Upper lobe of left lung (tissue), 6 donors: Measurements from ENCODE around the gene SLC49A3. TPM values are rescaled to one million over a fixed set of nuclear protein-coding genes. Genes with fewer than 3 reads are reported as not detected.
A peak's percentile ranks its signal among the peaks of the same experiment; 100 is the strongest.

ENCODE experiments used
- ATAC-seq, 2 donors: fragments of 200-7000 bp; cut with Tn5 transposase; one replicate each; pipeline ENCODE4 v1.9.1; 2022; ENCODE audit warnings: mild to moderate bottlenecking in 2 of 2, moderate library complexity in 2 of 2; ENCODE audit not compliant: low FRiP score in 2 of 2
- DNase-seq, 2 donors: peaks; one replicate each; pipeline ENCODE4 v3.0.0-alpha.2; 2019 to 2020
- H3K27ac ChIP-seq, 4 donors: fragments of 200-600 bp; sonication (generic); one replicate each; pipeline ENCODE4 v1.5.1; 2016 to 2019
- H3K27me3 ChIP-seq, 4 donors: fragments of 200-600 bp; sonication (generic); one replicate each; pipeline ENCODE4 v1.5.1; 2017 to 2019
- H3K36me3 ChIP-seq, 4 donors: fragments of 200-600 bp; sonication (generic); one replicate each; pipeline ENCODE4 v1.5.1; 2016 to 2019
- H3K4me1 ChIP-seq, 4 donors: fragments of 200-600 bp; sonication (generic); one replicate each; pipeline ENCODE4 v1.5.1; 2018 to 2019
- H3K4me3 ChIP-seq, 4 donors: fragments of 200-600 bp; sonication (generic); one replicate each; pipeline ENCODE4 v1.5.1; 2017 to 2019; ENCODE audit warnings: mild to moderate bottlenecking in 2 of 4, moderate library complexity in 1 of 4
- H3K9me3 ChIP-seq, 4 donors: fragments of 200-600 bp; sonication (generic); one replicate each; pipeline ENCODE4 v1.5.1; 2018 to 2019
- EP300 ChIP-seq, 4 donors: sonication (generic); formaldehyde crosslinking; IDR thresholded peaks; one replicate each; pipeline ENCODE4 v1.5.1; 2017; ENCODE audit warnings: antibody characterized with exemption in 4 of 4, control low read depth in 2 of 4
- POLR2A ChIP-seq, 4 donors: fragments of 450-650 bp; IDR thresholded peaks; one replicate each; pipeline ENCODE4 v1.5.1; 2016 to 2017; ENCODE audit warnings: antibody characterized with exemption in 4 of 4, mild to moderate bottlenecking in 2 of 4
- POLR2AphosphoS5 ChIP-seq, 2 donors: sonication (generic); formaldehyde crosslinking; IDR thresholded peaks; one replicate each; pipeline ENCODE4 v1.5.1; 2017; ENCODE audit warnings: antibody characterized with exemption in 2 of 2
- WGBS, 2 donors: methylation state at CpG; one replicate each; pipeline ENCODE4 v1.1.5; 2017 to 2018; 5-methylcytosine and 5-hydroxymethylcytosine counted together
- total RNA-seq, 6 donors: library from RNA; depleted of rRNA in 4 of 6; stranded (reverse); fragments of >200 nt in 4 of 6; gene quantifications; one replicate each; pipeline versions ENCODE4 v1.1.0 to v1.2.1, GENCODE V29; 2016 to 2021
- TF ChIP-seq, protein P1 (sequence below), 6 experiments: fragments of 450-650 bp in 4 of 6; fragments of 200-600 bp in 2 of 6; sonication (generic) in 2 of 6; IDR thresholded peaks; one replicate each; pipeline ENCODE4 v1.5.1; 2016 to 2019; ENCODE audit warnings: antibody characterized with exemption in 6 of 6
- donor health status: DM: no; HTN: no; CAD: no; lungs with moderate emphysema.
- donor health status: DM: no; HTN: yes; CAD: no; lungs with severe emphysema.

SLC49A3 gene
- total RNA-seq, 6 donors from 2014 or later, result 12.2 to 65.0 (median 32.3) TPM

DNA sequence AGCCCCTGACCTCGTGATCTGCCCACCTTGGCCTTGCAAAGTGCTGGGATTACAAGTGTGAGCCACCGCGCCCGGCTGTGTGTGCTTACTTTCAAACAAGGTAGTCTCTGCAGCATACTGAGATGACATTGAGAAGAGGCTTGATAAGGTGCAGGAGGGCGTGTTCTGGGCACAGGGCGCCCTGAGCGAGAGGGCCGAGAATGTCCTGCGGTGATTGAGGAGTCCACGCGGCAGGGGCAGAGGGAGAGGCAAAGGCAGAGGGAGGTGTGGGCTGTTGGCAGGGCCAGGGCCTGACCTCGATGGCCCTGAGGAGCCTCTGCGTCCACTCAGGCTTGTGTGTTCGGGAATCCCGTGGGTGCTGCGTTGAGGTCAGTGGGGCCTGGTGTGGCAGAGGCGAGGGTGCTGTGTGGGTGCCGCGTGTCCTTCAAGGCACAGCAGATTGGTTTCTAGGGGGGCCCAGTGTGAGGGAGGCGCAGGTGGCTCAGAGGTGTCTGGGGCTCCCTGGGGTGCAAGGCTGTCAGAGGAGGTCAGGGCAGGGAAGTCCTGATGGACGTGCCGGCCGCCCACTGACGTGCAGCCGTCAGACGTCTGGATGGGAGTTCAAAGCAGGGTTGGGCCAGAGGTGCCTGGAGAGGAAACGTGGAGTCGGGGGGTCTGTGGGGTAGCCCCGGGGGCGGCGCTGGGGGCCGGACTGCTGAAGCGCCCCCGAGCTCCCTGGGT, 28.8 kb upstream of the SLC49A3 start:
- TF ChIP-seq POLR2AphosphoS5 (IDR thresholded peaks at IDR 0.05), result no peak
- TF ChIP-seq POLR2A (IDR thresholded peaks at IDR 0.05), result no peak
- TF ChIP-seq, protein P1, sequence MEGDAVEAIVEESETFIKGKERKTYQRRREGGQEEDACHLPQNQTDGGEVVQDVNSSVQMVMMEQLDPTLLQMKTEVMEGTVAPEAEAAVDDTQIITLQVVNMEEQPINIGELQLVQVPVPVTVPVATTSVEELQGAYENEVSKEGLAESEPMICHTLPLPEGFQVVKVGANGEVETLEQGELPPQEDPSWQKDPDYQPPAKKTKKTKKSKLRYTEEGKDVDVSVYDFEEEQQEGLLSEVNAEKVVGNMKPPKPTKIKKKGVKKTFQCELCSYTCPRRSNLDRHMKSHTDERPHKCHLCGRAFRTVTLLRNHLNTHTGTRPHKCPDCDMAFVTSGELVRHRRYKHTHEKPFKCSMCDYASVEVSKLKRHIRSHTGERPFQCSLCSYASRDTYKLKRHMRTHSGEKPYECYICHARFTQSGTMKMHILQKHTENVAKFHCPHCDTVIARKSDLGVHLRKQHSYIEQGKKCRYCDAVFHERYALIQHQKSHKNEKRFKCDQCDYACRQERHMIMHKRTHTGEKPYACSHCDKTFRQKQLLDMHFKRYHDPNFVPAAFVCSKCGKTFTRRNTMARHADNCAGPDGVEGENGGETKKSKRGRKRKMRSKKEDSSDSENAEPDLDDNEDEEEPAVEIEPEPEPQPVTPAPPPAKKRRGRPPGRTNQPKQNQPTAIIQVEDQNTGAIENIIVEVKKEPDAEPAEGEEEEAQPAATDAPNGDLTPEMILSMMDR (IDR thresholded peaks at IDR 0.05), result no peak
- TF ChIP-seq EP300 (IDR thresholded peaks at IDR 0.05), result no peak
- 85 to 86% methylated on average over 15 to 34 of the region's 34 CpGs for WGBS, 2 donors
- Histone ChIP-seq H3K4me1 (peaks cover 12 to 38% (median 14%) of the 10 kb centered on the region in 4 donors), H3K27ac (no peak overlapping the region), H3K36me3 (peaks cover 0 to 9% (median under 1%) of the 10 kb centered on the region in 4 donors), H3K4me3 (no peak overlapping the region), H3K27me3 (no peaks in the 10 kb centered on the region), H3K9me3 (no peaks in the 10 kb centered on the region)
- DNase-seq (no peak), ATAC-seq (no peak)

DNA sequence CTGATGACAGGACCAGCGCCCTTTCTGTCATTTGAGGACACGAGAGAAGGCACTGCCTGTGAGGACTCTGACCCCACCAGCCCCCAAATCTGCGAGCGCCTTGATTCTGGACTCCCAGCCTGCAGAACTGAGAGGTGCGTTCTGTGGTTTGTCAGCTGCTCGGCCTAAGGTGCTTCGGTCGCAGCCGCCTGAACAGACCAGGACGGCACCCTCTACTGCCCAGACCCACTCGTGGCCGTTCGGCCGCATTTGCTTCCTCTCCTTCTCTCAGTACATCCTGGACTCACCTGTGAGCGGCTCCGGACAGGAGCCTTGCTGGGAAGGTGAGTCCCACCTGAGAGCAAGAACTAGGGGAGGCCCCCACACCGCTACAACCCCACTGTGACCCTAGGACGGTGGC, 25.1 kb upstream of the SLC49A3 start:
- DNase-seq (no peak), ATAC-seq (no peak)
- H3K36me3 ChIP-seq, result peaks cover 0 to 8% (median 0%) of the 10 kb centered on the region in 4 donors

DNA sequence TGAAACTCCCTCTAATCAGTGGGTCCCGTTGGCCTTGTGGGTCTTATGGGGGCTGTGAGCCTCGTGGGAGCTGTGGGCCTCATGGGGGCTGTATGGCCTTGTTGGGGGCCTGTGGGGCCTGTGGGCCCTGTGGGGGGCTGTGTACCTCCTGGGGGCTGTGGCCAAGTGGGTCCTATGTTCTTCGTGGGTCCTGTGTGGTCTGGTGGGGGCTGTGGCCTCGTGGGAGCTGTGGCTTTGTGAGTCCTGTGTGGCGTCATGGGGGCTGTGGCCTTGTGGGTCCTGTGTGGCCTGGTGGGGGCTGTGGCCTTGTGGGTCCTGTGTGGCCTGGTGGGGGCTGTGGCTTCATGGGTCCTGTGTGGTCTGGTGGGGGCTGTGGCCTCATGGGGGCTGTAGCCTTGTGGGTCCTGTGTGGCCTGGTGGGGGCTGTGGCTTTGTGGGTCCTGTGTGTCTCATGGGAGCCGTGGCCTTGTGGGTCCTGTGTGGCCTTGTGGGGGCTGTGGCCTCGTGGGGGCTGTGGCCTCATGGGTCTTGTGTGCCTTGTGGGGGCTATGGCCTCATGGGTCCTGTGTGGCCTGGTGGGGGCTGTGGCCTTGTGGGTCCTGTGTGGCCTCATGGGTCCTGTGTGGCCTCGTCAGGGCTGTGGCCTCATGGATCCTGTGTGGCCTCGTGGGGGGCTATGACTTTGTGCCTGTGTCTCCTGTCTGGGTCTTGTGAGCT, 24.1 kb upstream of the SLC49A3 start:
- no peaks in the 10 kb centered on the region for H3K27me3 ChIP-seq
- TF ChIP-seq POLR2A (IDR thresholded peaks at IDR 0.05), result no peak
- peaks cover 8 to 44% (median 9%) of the 10 kb centered on the region in 4 donors for H3K4me1 ChIP-seq
- ATAC-seq, result peak in 1 of 2 donors; percentile 23
- peaks cover 0 to 8% (median 0%) of the 10 kb centered on the region in 4 donors for H3K36me3 ChIP-seq
- H3K27ac ChIP-seq, result no peak overlapping the region
- WGBS, 2 donors, result 86 to 89% methylated on average over 6 to 9 of the region's 9 CpGs
- H3K4me3 ChIP-seq, result no peak overlapping the region
- peak in 1 of 2 donors; percentile 57 for DNase-seq
- no peaks in the 10 kb centered on the region for H3K9me3 ChIP-seq

More for the DNA sequence above, 25.1 kb upstream of the SLC49A3 start:
- Histone ChIP-seq H3K4me1 (peaks cover 0 to 35% (median 0%) of the 10 kb centered on the region in 4 donors), H3K27me3 (no peaks in the 10 kb centered on the region), H3K9me3 (no peaks in the 10 kb centered on the region), H3K27ac (no peak overlapping the region), H3K4me3 (no peak overlapping the region)
- 89 to 93% methylated on average over 10 to 18 of the region's 18 CpGs for WGBS, 2 donors
- TF ChIP-seq, protein P1 (IDR thresholded peaks at IDR 0.05), result no peak
- no peak for TF ChIP-seq EP300 (IDR thresholded peaks at IDR 0.05)
- no peak for TF ChIP-seq POLR2AphosphoS5 (IDR thresholded peaks at IDR 0.05)
- no peak for TF ChIP-seq POLR2A (IDR thresholded peaks at IDR 0.05)

GRCh38 chr4:712093-712492, 23.1 kb upstream of the SLC49A3 start:
- Histone ChIP-seq H3K36me3 (peaks cover 0 to 8% (median 0%) of the 10 kb centered on the region in 4 donors), H3K9me3 (no peaks in the 10 kb centered on the region), H3K4me3 (no peak overlapping the region), H3K27me3 (no peaks in the 10 kb centered on the region), H3K27ac (no peak overlapping the region), H3K4me1 (peaks cover 14 to 42% (median 18%) of the 10 kb centered on the region in 4 donors)
- WGBS, 2 donors, result 70 to 83% methylated on average over 3 of the region's 3 CpGs
- no peak for DNase-seq
- no peak for ATAC-seq
- TF ChIP-seq EP300 (IDR thresholded peaks at IDR 0.05) (no peak), POLR2AphosphoS5 (IDR thresholded peaks at IDR 0.05) (no peak)

DNA sequence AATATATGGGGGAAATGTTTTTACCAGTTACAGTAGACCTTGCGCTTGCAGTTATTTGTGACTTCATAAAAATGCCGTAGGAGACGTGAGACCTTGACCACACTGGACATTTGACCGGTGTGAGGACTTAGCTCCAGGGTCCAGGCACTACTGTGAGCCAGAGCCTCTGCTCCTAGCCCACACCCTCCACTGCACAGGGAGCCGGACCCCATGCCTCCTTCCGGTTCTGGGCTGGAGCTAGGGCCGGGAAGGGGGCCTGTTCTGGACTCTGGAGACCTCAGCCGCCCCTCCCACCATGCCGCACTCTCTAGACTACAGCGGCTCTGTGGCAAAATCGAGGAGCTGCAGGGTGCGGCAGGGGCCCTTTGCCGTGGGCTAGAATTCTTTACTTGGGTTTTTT, 22.0 kb upstream of the SLC49A3 start:
- 89 to 94% methylated on average over 13 of the region's 13 CpGs for WGBS, 2 donors
- Histone ChIP-seq H3K36me3 (peaks cover 0 to 8% (median 0%) of the 10 kb centered on the region in 4 donors), H3K27me3 (no peaks in the 10 kb centered on the region), H3K4me3 (no peak overlapping the region), H3K4me1 (peaks cover 19 to 51% (median 25%) of the 10 kb centered on the region in 4 donors), H3K27ac (no peak overlapping the region), H3K9me3 (no peaks in the 10 kb centered on the region)
- no peak for ATAC-seq
- peak in 1 of 2 donors; percentile 39 for DNase-seq
- TF ChIP-seq EP300 (IDR thresholded peaks at IDR 0.05) (no peak), POLR2AphosphoS5 (IDR thresholded peaks at IDR 0.05) (no peak), POLR2A (IDR thresholded peaks at IDR 0.05) (no peak)
- TF ChIP-seq, protein P1 (IDR thresholded peaks at IDR 0.05), result no peak
